SH-SY5Y (cell line): ENCODE results near the gene CEACAM16.

ENCODE experiments used
- GATA2 ChIP-seq: IDR thresholded peaks from 2 replicates; pipeline ENCODE4 v1.6.1; 2011; ENCODE audit warnings: mild to moderate bottlenecking, low read depth, low read length
- GATA3 ChIP-seq: IDR thresholded peaks from 2 replicates; pipeline ENCODE4 v1.6.1; 2011; ENCODE audit warnings: low read depth, mild to moderate bottlenecking, low read length, moderate library complexity

- TF ChIP-seq GATA2 = no peak
- TF ChIP-seq GATA3 = no peak
Measured at GRCh38 chr19:44752123-44752815, 53.3 kb downstream of the CEACAM16 start.
